Common myeloid progenitor, CD34-positive (primary cell): ENCODE data around the gene CASZ1.

ENCODE experiments used
- CTCF ChIA-PET: fragments of 350-600 bp; sonication (Branson Sonifier 250); formaldehyde crosslinking; loops from one replicate; lab custom pipeline; 2021; ENCODE audit warnings: antibody characterized with exemption; lab: Charles Lee
- POLR2A ChIA-PET: fragments of 350-600 bp; sonication (Branson Sonifier 250); formaldehyde crosslinking; loops from one replicate; lab custom pipeline; 2021; ENCODE audit warnings: antibody characterized with exemption; lab: Charles Lee
- DNase-seq, 3 donors: peaks; one replicate each; pipeline versions ENCODE4 v3.0.0 to v3.0.0-alpha.2; 2013
- H3K27ac ChIP-seq, 2 experiments: 1 replicate in 1 of 2; 2 replicates in 1 of 2; pipeline ENCODE4 v1.7.0; 2013; ENCODE audit warnings: inconsistent platforms in 2 of 2, low read length in 2 of 2, mild to moderate bottlenecking in 2 of 2, low read depth in 1 of 2, moderate library complexity in 1 of 2; ENCODE audit not compliant: severe bottlenecking in 2 of 2, insufficient read depth in 1 of 2, poor library complexity in 1 of 2
- H3K27me3 ChIP-seq, 5 experiments: replicated peaks in 2 of 5; 1 replicate in 3 of 5; 2 replicates in 2 of 5; pipeline versions ENCODE4 v1.6.1 to v1.7.0; 2013; ENCODE audit warnings: low read length in 4 of 5, mild to moderate bottlenecking in 2 of 5, moderate library complexity in 2 of 5, inconsistent platforms in 1 of 5; ENCODE audit not compliant: insufficient read depth in 5 of 5, control insufficient read depth in 4 of 5
- H3K36me3 ChIP-seq, 4 experiments: 1 replicate in 2 of 4; 2 replicates in 2 of 4; pipeline versions ENCODE4 v1.6.1 to v1.7.0; 2013; ENCODE audit warnings: low read length in 3 of 4, control low read depth in 1 of 4, mild to moderate bottlenecking in 1 of 4; ENCODE audit not compliant: control insufficient read depth in 4 of 4, insufficient read depth in 4 of 4
- H3K4me1 ChIP-seq, 4 experiments: 1 replicate in 3 of 4; 2 replicates in 1 of 4; pipeline versions ENCODE4 v1.6.1 to v1.7.1; 2013; ENCODE audit warnings: low read length in 3 of 4, mild to moderate bottlenecking in 3 of 4, control low read depth in 1 of 4, inconsistent platforms in 1 of 4, moderate library complexity in 1 of 4; ENCODE audit not compliant: control insufficient read depth in 4 of 4, insufficient read depth in 4 of 4; ENCODE audit errors: control extremely low read depth in 1 of 4
- H3K4me3 ChIP-seq, 7 experiments: 1 replicate in 4 of 7; 2 replicates in 3 of 7; pipeline versions ENCODE4 v1.5.1 to v1.7.0; 2013; ENCODE audit warnings: mild to moderate bottlenecking in 7 of 7, low read length in 6 of 7, moderate library complexity in 6 of 7, inconsistent platforms in 2 of 7, low read depth in 2 of 7, control low read depth in 1 of 7; ENCODE audit not compliant: insufficient read depth in 4 of 7, control insufficient read depth in 1 of 7; ENCODE audit errors: extremely low read depth in 1 of 7
- H3K9me3 ChIP-seq, 5 experiments: 1 replicate in 4 of 5; 2 replicates in 1 of 5; pipeline versions ENCODE4 v1.6.1 to v1.7.1; 2013; ENCODE audit warnings: low read length in 4 of 5, mild to moderate bottlenecking in 2 of 5, inconsistent platforms in 1 of 5, low read depth in 1 of 5, moderate library complexity in 1 of 5; ENCODE audit not compliant: control insufficient read depth in 4 of 5, insufficient read depth in 2 of 5; ENCODE audit errors: control extremely low read depth in 1 of 5
- WGBS: methylation state at CpG from one replicate; pipeline ENCODE4 v1.1.5; 2013; ENCODE audit not compliant: insufficient coverage; 5-methylcytosine and 5-hydroxymethylcytosine counted together

CASZ1 gene

GRCh38 chr1:10631811-10632593, 164.4 kb downstream of the CASZ1 start:
- POLR2A ChIA-PET: no interaction called here
- CTCF ChIA-PET: no interaction called here
- Histone ChIP-seq H3K36me3 (peaks cover 0 to 24% (median 8%) of the 10 kb centered on the region in 4 experiments), H3K27me3 (peaks cover 0 to under 1% (median 0%) of the 10 kb centered on the region in 5 experiments), H3K27ac (no peak overlapping the region), H3K9me3 (no peaks in the 10 kb centered on the region), H3K4me3 (no peak overlapping the region), H3K4me1 (peaks cover 0 to 2% (median 0%) of the 10 kb centered on the region in 4 experiments)
- WGBS: 100% methylated on average over 8 of the region's 14 CpGs
- DNase-seq: no peak

- ChIA-PET CTCF (no interaction called here), POLR2A (no interaction called here)
- no peak overlapping the region for H3K27ac ChIP-seq
- WGBS: 97% methylated on average over 20 of the region's 20 CpGs
- no peak for DNase-seq
- no peaks in the 10 kb centered on the region for H3K27me3 ChIP-seq
- H3K4me1 ChIP-seq: peaks cover 0 to 2% (median 0%) of the 10 kb centered on the region in 4 experiments
- H3K4me3 ChIP-seq: no peak overlapping the region
- peaks cover 2 to 25% (median 12%) of the 10 kb centered on the region in 4 experiments for H3K36me3 ChIP-seq
- no peaks in the 10 kb centered on the region for H3K9me3 ChIP-seq
Measured at GRCh38 chr1:10631121-10631810, 165.2 kb downstream of the CASZ1 start.

DNA sequence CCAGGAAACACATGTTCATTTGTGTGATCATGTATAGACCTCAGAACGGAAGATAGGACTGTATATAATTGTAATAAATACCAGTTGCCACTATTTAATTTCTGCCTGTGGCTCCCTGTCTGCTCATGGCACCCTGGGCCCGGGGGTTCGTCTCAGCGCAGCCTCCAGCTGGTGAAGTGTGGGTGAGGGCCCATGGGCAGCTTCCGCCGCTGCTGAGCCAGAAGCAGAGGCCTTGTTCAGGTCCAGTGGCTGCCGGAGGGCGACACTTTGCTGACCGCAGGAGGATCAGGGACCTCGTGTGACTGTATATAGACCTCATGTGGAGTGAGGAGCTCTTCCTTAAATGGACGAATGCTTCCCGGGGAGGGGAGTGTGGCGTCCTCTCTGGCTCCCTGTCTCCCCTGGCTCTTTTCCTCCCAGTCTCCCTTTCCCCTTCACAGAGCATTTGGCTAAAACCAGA, 165.8 kb downstream of the CASZ1 start:
- Histone ChIP-seq H3K4me1 (peaks cover 0 to 2% (median 0%) of the 10 kb centered on the region in 4 experiments), H3K27ac (no peak overlapping the region), H3K4me3 (no peak overlapping the region), H3K9me3 (no peaks in the 10 kb centered on the region), H3K36me3 (peaks cover 2 to 25% (median 13%) of the 10 kb centered on the region in 4 experiments), H3K27me3 (no peaks in the 10 kb centered on the region)
- CTCF ChIA-PET: no interaction called here
- no peak for DNase-seq
- 87% methylated on average over 12 of the region's 13 CpGs for WGBS
- POLR2A ChIA-PET: no interaction called here

- H3K4me3 ChIP-seq: no peak overlapping the region
- ChIA-PET CTCF (no interaction called here), POLR2A (no interaction called here)
- peak in 1 of 3 donors; percentile 9 for DNase-seq
- WGBS: 87% methylated on average over 30 of the region's 36 CpGs
- no peaks in the 10 kb centered on the region for H3K9me3 ChIP-seq
- no peaks in the 10 kb centered on the region for H3K27me3 ChIP-seq
- peaks cover 0 to 2% (median 0%) of the 10 kb centered on the region in 4 experiments for H3K4me1 ChIP-seq
- H3K36me3 ChIP-seq: peaks cover 2 to 30% (median 18%) of the 10 kb centered on the region in 4 experiments
- no peak overlapping the region for H3K27ac ChIP-seq
Measured at GRCh38 chr1:10629816-10630571, 166.5 kb downstream of the CASZ1 start.

DNA sequence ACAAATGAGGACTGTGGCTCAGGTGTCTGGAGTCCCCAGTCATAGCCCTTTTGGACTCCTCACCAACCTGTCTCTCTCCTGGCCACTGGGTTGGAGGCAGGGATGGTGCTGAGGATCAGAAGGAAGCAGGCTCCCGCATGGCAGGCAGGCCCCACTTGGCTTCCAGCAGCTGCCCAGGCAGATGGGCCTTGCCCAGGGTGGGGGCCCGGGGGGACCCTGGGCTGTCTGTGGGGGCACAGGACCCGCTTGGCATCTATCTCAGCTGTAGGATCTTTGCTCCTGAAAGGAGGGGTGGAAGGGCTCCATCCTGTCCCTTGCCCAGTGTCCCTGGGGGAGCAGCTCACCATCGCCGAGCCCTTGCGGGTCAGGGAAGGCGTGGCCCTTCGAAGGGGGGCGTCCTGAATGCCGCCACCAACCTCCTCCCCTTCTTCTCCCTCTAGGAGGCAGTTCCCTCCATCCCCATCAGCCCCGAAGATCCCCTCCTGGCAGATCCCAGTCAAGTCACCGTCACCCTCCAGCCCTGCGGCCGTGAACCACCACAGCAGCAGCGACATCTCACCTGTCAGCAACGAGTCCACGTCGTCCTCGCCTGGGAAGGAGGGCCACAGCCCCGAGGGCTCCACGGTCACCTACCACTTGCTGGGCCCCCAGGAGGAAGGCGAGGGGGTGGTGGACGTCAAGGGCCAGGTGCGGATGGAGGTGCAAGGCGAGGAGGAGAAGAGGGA, 167.2 kb downstream of the CASZ1 start:
- peaks cover 0 to 2% (median 0%) of the 10 kb centered on the region in 4 experiments for H3K4me1 ChIP-seq
- H3K27me3 ChIP-seq: no peaks in the 10 kb centered on the region
- peaks cover 2 to 37% (median 24%) of the 10 kb centered on the region in 4 experiments for H3K36me3 ChIP-seq
- no peaks in the 10 kb centered on the region for H3K9me3 ChIP-seq
- H3K4me3 ChIP-seq: no peak overlapping the region
- WGBS: 98% methylated on average over 13 of the region's 25 CpGs
- ChIA-PET POLR2A (no interaction called here), CTCF (no interaction called here)
- no peak for DNase-seq
- no peak overlapping the region for H3K27ac ChIP-seq

- CTCF ChIA-PET: no interaction called here
- peaks cover 2 to 43% (median 25%) of the 10 kb centered on the region in 4 experiments for H3K36me3 ChIP-seq
- peaks cover 0 to 2% (median 0%) of the 10 kb centered on the region in 4 experiments for H3K4me1 ChIP-seq
- H3K27me3 ChIP-seq: no peaks in the 10 kb centered on the region
- POLR2A ChIA-PET: no interaction called here
- H3K9me3 ChIP-seq: no peaks in the 10 kb centered on the region
- 98% methylated on average over 6 of the region's 7 CpGs for WGBS
- no peak overlapping the region for H3K4me3 ChIP-seq
- H3K27ac ChIP-seq: no peak overlapping the region
- no peak for DNase-seq
Measured at GRCh38 chr1:10628685-10629084, 167.8 kb downstream of the CASZ1 start.
